ENCODE measurements around the gene HUNK.
A peak's percentile ranks its signal among the peaks of the same experiment; 100 is the strongest.
"Not testable (repeated sequence)": the region's sequence is repeated elsewhere in the genome, so short reads cannot be mapped to it uniquely, and the experiment has no call there.

Gene HUNK

DNA sequence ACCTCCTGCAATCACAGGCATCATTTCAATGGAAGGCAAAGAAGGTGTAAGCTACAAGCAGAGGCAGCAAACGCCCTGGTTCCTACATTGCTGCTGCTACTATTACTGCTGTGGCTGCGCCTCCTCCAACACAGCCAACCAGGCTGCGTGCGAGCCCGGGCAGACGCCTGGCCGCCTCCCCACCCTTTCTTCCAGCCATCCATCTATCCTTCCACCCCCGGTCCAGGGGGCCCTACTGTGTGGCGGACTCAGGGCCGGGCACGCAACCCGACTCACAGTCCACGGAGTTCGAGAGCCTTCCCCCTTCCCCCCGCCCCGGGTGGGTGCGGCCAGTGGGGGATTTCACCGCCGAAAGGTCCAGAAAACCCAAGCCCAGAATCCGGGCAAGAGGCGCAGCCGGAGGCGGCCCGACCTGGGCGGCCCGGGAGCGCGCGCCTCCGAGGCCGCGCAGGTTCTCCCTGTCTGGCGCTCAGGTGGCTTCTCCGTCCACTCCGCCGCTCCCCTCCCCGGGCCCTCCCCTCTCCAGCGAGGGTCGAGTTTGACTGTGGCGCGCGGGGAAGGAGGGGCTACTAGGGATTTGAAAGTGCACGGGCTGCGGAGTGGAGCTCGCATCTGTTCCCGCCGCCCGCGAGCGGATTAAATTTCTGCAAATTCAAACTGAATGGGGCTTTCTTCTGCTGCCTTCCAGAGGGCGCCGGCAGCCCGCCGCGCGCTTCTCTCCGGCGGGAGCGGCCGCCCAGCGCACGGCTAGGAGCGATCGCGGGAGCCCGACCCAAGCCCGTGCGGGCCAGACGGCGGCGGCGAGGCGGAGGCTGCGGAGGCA is at the start of gene HUNK:
HUNK (plus strand) TSS at position 569 of the 823 bp plus-strand sequence. CDS start 655 bp downstream, outside the sequence.
- peak; percentile 6 for DNase-seq (ENCODE audit: low read depth)

DNA sequence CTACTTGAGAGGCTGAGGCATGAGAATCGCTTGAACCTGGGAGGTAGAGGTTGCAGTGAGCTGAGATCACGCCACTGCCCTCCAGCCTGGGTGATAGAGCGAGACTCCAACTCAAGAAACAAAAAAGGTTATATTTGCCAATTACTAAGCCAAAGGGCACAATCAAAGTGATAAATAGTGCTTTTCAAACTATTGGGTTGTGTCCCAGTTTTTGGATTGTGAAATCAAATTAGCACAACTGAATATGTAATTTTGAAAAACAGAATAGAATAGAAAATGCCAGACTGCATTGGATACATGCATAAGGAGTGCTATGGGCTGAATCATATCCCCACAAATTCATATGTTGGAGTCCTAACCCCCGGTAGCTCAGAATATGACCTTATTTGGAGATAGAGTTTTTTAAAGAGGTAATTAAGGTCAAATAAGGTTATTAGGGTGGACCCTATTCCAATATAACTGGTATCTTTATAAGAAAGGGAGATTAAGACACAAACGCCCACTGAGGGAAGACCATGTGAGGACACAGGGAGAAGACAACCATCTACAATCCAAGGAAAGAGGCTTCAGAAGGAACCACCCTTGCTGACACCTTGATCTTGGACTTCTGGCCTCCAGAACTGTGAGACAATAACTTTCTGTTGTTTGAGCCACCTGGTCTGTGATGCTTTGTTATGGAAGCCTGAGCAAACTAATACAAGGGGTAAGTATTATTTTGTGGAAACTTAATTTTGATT is 42.9 kb upstream of the HUNK start:
- no peak for DNase-seq (ENCODE audit: low read depth)

DNA sequence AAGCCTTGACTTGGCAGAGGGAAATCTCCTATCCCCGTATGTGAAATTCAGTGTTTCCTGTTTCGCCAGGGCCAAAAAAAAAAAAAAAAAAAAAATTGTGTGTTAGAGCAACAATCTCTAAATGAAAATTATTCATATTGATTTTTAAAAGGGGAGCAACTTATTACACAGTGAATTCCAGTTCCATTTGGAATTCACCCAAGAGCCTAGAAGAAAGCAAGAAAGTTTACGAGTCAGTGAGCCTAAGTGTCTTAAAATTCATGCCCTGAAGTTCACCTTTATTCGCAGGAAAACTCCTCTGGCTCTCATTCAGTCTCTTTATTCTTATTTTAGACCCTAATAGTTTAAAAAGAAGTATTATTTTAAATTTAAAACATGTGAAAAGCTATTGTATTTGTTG is 42.1 kb upstream of the HUNK start:
- DNase-seq (ENCODE audit: low read depth), result no peak

DNA sequence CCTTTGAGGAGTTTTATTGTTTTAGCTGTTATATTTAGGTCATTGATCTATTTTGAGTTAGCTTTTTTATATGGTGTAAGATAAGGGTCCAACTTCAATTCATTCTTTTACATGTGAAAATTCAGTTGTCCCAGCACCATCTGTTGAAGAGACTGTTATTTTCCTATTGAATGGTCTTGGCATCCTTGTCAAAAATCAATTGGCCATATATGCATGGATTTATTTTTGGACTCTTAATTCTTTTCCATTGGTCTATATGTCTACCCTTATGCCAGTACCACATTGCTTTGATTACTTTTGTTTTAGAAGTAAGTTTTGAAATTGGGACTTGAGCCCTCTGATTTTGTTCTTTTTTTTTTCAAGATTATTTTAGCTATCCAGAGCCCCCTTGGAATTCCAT is 35.8 kb upstream of the HUNK start:
- DNase-seq (ENCODE audit: low read depth), result no peak

DNA sequence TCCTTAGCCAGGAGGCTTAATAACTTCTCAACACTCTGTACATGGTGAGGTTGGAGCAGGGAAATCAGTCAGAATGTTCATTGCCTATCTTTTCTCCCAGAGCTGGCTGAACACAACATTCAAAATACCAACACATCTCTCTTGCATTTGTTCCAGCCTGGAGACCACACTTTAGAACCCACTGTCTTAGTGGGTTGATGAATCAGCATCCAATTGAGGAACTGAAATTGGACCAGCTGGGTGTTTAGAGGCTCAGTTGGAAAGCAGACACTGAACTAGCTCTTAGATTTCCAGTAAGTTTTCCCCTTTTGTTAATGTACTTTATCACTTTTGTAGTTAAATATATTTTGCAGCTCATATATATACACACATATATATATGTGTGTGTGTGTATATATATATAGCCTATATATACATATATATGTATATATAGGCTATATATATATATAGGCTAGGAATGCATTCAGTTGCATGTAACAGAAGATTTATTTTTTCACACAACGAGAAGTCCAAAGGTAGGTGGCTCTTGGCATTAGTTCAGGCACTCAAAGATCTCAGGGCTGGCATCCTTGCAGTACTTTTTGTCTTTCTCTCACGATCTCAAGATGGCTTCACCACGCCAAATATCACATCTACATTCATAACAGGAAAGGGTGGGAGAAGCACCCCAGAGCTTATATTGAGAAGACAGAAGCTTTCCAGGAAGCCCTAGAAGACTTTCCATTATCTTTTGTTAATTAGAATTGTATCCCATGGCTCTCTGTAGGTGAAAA is 35.0 kb upstream of the HUNK start:
- no peak for DNase-seq (ENCODE audit: low read depth)

DNA sequence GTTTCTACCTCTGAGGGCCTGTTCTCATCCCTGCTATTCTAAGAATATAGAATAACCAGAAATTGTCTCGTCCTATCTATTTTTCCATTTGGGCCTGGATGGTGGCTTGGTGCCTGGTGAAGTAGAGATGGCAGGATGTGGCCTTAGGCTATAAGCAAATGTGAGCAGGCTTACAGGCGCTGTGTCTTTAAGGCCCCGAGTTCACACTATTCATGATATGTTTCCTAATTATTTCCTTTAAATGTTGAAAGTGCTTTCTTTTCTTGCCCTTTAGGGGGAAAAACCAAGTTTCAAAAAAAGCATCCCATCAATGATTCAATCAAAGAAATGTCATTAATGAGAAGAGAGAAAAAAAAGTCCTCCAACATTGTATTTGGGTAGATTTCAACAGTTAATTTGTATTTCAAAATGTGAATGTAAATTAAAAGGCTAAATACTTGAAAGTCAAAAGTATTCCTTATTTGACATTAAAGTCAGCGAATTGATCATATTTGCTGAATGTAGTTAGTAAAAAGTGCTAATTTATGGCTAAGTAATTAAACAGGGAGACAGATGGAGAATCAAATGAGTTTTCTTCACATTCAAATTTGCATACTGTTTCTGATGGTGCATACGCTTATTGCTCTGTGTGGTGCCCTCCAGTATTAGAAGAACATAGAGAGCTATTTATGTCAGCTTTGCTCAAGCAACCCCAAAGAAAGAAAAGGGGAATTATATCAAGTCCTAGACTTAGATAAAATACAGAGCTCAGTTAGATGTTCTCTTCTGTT is 34.0 kb upstream of the HUNK start:
- DNase-seq (ENCODE audit: low read depth), result no peak

DNA sequence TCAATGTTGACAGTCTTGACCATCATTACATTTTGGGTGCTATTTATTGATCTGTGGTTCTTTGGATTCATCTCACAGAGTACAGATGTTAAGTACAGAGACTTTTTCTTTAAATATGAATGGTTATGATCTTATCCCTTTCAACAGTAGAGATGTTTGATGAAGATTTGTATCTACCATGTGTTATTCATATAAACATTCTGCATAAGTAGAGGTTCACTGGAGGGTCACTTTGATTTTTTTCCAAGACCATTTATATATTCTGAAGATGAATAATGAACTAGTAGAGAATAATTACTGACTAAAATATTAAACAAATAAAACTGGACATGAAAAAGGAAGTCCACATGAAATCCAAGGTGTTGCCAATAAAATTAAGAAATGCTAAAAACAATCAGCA is 28.6 kb upstream of the HUNK start:
- DNase-seq (ENCODE audit: low read depth), result no peak

DNA sequence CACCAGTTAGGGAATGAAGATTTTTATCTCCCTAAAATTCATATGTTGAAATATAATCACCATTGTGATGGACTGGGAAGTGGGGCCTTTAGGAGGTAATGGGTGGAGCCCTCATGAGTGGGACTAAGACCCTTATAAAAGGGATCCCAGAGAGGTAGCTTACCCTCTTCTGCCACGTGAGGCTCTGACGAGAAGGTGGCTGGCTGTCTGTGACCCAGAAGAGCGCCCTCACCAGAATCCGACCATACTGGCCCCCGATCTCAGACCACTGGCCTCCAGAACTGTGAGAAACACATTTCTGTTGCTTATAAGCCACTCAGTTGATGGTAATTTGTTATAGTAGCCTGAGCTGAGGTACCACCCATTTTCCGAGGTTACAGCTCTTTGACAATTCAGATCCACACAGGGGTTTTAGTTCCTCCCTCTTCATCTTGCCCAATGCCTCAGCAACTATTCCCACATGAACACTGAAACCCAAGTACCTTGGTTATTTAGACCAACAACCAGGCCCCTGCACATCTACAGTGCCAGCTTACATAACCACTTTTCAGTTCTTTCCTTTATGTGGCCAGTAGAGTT is 27.6 kb upstream of the HUNK start:
- no peak for DNase-seq (ENCODE audit: low read depth)

DNA sequence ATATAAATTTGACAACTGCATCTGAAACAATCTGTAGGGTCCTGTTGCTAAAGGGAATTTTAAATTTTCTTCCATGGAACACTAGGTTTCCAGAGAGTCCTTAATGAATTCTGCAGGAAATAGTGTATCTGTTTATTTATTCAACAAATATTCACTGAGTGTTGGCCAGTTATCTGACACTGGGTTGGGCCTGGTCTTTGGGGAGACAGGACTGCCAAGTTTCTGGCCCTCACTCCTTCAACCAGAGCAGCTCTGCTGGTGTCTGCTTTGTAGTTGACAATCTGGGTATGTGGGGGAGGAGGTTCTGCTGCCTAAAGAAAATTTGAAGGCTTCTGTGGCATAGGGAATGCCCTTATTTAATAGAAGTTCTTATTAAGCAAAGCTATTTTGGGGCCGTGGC is 26.1 kb upstream of the HUNK start:
- no peak for DNase-seq (ENCODE audit: low read depth)

DNA sequence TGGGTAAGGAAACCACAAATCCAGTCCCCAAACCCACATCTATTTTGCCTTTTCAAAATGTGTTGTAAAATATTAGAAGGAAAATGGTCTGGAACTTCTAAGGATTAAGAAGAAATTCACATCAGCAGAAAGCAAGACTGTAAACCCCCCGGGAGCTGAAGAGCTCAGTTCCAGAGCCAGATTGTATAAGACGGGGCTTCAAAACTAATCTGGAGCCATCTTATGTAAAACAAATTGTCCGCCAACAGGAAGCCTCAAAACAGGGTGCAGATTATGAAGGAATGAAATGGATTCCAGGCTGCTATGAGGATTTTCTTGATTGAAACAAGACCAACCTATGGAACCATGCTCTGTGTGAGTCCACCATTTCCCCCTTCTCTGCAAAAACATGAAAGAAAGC is 25.1 kb upstream of the HUNK start:
- DNase-seq (ENCODE audit: low read depth), result no peak

DNA sequence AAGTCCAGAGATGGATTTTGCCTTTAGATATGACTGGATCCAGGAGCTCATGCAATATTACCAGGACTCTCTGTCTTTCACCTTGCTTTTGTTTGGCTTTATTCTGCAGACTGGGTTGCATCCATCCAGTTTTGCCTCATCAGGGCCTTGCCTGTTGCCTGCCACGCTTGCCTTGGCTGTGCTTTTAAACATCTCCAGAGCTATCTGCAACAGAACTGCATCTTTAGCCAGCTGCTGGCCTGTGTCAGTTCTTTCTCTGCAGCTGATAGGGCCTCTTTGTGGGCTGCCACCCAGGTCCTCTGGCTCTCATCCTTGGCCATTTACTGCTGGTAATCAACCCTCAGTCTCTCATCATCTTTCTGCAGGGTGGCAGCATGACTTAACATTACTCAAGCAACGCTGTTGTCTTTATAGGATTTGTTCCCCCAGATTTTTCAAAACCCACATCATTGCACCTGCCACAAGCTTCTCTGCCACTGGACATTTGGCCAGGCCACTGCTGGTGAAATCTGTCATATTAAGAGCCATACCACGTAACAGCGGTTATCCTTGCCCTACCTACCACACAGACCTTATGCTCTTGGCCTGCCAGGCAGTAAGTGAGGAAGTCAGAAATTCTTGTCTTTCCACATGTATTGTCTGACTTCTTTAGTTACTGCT is 24.4 kb upstream of the HUNK start:
- no peak for DNase-seq (ENCODE audit: low read depth)

DNA sequence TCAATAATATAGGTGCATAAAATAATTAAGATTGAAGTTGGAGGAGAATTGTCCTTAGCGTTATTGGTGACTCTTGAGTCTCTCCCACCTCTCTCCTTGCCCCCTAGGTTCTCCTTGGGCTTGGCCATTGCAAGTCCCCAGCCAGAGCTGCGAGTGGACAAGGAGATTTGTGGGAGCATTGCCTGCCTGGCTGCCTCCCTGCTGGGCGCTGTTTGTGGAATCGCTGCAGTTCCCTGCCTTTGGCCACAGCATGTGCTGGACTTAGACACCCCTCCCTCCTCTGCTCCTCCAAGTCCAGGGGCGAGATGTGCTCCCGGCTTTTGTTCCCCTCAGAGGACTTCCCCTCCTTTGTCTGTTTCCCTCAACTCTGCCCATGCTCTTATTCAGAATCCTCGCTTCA is 21.9 kb upstream of the HUNK start:
- DNase-seq (ENCODE audit: low read depth), result no peak

DNA sequence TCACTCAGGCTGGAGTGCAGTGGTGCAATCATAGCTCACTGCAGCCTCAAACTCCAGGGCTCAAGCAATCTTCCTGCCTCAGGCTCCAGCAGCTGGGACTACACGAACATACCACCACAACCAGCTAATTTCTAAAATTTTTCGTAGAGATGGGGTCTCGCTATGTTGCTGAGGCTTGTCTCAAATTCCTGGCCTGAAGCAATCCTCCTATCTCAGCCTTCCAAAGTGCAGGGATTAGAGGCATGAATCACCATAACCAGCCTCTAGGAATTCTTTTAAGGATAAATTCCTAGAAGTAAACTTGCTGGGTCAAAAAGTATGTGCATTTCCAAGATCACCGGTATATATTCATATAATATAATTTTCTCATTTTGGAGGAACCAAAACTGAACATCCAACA is 17.6 kb upstream of the HUNK start:
- no peak for DNase-seq (ENCODE audit: low read depth)

DNA sequence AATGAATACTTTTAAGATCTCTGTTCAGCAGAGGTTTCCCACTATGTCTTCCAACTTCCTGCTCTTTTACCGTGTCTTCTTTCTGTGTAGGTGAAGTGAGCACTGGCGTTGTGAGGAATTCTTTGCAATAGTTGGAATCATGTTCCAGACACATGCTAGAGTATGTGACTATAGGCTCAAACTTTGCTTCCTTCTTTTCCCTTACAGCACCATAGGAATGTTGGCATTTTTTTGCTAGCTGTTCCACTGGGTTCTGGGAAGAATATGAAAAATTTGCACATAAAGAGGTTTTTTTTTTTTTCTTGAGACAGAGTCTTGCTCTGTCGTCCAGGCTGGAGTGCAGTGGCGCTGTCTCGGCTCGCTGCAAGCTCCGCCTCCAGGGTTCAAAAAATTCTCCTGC is 15.7 kb upstream of the HUNK start:
- no peak for DNase-seq (ENCODE audit: low read depth)

DNA sequence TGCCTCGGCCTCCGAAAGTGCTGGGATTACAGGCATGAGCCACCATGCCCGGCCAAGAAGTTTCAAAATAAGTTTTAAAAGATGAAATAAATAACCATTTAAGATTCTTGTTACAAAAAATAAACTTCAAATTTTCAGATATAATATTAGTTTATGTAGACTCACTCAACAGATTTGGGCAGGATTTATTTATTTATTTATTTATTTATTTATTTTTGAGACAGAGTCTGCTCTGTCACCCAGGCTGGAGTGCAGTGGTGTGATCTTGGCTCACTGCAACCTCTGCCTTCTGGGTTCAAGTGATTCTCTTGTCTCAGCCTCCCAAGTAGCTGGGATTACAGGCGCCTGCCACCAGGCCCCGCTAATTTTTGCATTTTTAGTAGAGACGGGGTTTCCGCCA is 15.2 kb upstream of the HUNK start:
- DNase-seq (ENCODE audit: low read depth), result not testable (repeated sequence)

DNA sequence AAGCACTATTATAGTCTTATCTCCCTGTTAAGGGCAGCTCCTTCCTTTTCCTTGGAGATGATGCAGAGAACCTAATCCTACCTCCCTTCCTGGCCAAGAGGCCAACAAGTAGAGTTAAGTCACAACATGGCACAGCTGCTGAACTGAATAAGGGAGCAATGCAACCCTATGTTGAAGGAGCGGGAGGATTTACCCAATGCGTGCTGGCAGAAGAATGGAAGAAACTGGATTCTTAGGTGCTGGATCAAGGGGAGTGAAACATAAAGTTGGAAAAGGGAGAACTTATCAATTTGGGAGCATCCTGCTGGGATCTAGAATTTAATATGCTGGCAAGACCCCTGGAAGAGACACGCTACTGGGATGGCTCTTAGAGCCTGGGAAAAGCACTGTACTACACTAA is 12.0 kb upstream of the HUNK start:
- no peak for DNase-seq (ENCODE audit: low read depth)

DNA sequence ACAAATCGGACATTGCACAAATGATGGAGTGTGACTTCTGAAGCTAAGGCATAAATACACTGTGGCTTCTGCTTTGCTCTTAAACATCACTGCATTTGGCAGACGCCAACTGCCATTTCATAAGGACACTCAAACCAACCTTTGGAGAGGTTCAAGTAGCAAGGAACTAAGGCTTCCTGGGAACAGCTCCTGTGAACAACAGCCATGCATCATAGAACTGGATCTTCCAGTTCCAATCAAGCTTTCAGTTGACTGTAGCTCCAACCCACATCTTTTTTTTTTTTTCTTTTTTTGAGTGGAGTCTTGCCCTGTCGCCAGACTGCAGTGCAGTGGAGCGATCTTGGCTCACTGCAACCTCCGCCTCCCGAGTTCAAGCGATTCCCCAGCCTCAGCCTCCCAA is 10.7 kb upstream of the HUNK start:
- DNase-seq (ENCODE audit: low read depth), result no peak

DNA sequence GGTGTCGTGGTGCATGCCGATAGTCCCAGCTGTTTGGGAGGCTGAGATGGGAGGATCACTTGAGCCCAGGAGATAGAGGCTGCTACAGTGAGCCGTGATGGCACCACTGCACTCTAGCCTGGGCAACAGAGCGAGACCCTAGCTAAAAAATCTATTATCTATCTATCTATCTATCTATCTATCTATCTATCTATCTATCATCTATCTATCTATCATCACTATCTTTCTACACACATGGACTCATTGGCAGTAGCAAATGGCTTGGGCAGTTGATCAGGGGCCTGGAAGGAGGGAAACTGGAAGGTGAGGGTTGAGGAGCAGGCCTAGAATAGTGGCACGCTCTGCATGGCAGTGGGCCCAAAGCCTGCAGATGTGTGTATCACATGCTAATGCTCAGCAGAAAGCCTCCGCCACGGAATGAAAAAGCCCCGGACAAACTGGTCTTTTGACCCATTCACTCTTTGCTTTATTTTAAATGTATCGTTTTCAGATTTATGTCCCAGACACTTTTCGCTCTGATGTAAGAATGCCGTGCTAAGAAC is 7.3 kb upstream of the HUNK start:
- no peak for DNase-seq (ENCODE audit: low read depth)

DNA sequence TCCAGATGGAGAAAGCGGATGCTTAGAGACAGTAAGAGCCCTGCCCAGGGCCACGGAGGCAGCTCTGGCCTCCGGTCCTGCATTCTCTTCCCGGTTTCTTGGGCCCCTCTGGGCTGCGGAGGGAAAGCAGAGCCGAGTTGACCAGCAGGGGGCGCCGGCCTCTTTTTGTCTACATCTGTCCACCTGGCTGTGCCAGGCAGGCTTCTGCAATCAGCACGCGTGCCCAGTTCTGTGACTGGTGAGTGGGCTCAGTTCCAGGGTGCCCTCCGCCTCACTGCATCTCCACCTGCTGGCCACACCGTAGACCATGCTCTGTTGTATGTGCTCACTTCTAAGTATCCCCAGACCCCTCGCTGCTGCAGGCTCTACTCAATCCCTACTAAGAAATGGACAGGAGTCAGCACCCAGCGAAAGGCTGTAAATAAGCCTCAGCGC is 6.7 kb upstream of the HUNK start:
- DNase-seq (ENCODE audit: low read depth), result peak; percentile 69

DNA sequence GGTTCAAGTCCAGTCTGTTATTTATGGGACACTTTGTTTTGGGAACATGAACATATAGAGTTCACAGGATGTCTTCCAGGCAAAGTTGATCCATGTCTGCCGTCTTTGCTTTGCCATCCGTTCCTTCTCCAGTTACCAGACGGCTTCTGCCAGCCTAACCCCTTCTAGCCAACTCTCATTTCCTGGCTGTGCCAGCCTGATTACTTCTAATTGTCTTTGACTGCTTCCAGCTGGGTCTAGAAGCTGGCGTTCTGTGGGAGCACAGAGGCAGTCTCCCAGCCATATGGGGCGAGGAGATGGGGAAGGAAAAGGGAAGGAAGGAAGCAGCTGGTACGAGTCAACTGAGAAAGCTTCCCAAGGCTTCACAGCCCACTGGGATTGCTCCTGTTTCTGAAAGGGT is 3.1 kb upstream of the HUNK start:
- no peak for DNase-seq (ENCODE audit: low read depth)

Measured in activated T-cell treated with anti-CD3 and anti-CD28 coated beads for 48 hours (primary cell).